ENCODE measurements around the gene SETD7. TPM values are rescaled to one million over a fixed set of nuclear protein-coding genes. Genes with fewer than 3 reads are reported as not detected.

The SETD7 gene
- total RNA-seq, 1 donor from 2014 or later, result 44.9 TPM

DNA sequence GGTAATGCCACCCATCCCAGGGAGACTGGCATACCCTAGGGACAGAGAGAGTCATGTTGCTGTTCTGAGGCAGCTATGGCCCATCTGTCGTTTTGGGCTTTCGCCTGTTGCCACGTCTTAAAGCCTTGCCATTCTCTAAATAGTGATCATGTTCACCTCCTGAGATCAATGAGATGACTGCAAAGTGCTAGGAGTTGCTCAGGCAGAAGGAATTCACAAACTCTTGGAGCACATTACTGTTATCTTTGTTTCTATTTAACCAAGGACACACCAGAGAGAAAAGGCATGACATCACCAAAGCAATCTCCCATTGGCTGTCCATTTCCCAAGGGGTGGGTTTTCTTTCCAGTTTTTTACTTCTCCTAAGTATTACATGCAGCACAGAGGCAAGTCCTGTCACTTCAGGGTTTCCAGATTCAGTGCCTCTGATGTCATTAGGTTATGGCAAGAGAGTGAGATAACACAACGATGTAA lies 37.1 kb upstream of the SETD7 start:
- ATAC-seq (peak; percentile 58), DNase-seq (no peak)
- Histone ChIP-seq H3K27ac (no peak overlapping the region), H3K4me3 (no peak overlapping the region), H3K4me1 (peaks cover 3% of the 10 kb centered on the region), H3K27me3 (no peaks in the 10 kb centered on the region), H3K36me3 (no peaks in the 10 kb centered on the region), H3K9me3 (no peaks in the 10 kb centered on the region)
- TF ChIP-seq, protein P1, sequence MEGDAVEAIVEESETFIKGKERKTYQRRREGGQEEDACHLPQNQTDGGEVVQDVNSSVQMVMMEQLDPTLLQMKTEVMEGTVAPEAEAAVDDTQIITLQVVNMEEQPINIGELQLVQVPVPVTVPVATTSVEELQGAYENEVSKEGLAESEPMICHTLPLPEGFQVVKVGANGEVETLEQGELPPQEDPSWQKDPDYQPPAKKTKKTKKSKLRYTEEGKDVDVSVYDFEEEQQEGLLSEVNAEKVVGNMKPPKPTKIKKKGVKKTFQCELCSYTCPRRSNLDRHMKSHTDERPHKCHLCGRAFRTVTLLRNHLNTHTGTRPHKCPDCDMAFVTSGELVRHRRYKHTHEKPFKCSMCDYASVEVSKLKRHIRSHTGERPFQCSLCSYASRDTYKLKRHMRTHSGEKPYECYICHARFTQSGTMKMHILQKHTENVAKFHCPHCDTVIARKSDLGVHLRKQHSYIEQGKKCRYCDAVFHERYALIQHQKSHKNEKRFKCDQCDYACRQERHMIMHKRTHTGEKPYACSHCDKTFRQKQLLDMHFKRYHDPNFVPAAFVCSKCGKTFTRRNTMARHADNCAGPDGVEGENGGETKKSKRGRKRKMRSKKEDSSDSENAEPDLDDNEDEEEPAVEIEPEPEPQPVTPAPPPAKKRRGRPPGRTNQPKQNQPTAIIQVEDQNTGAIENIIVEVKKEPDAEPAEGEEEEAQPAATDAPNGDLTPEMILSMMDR (IDR thresholded peaks at IDR 0.05), result no peak
- intact Hi-C loops (cut with DNase I), result no loop called here

DNA sequence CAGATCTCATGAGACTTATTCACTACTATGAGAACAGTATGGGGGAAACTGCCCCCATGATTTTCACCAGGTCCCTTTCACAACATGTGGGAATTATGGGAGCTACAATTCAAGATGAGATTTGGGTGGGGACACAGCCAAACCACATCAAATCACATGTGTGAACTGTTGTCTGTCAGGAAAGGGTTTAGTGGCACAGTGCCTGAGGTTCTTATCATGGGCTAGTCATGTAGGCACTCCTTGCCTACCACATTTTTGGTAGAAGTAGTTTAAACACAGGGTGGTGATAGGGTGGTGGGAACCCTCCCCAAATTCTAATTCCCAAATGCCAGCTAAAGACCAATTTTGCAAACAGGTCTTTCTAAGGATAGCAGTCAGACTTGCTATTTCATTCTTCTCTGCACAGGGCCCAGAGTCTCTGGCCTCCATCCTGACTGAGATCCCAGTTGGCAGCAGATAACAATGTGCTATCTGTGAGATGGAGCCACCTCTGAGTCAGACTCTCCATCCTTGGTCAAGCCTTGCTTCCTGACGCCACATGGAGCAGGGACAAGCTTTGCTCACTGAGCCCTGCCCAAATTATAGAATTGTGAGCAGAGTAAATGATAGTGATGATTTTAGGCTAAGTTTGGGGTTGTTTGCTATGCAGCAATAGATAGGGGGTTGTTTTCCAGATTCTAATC lies 33.5 kb upstream of the SETD7 start:
- no peaks in the 10 kb centered on the region for H3K4me1 ChIP-seq
- H3K27ac ChIP-seq, result no peak overlapping the region
- H3K9me3 ChIP-seq, result no peaks in the 10 kb centered on the region
- ATAC-seq (no peak), DNase-seq (no peak)
- intact Hi-C loops (cut with DNase I), result no loop called here
- no peaks in the 10 kb centered on the region for H3K36me3 ChIP-seq
- no peaks in the 10 kb centered on the region for H3K27me3 ChIP-seq
- H3K4me3 ChIP-seq, result no peak overlapping the region
- TF ChIP-seq, protein P1 (IDR thresholded peaks at IDR 0.05), result no peak

- Histone ChIP-seq H3K9me3 (no peaks in the 10 kb centered on the region), H3K27me3 (no peaks in the 10 kb centered on the region), H3K4me1 (no peaks in the 10 kb centered on the region), H3K27ac (no peak overlapping the region), H3K36me3 (no peaks in the 10 kb centered on the region), H3K4me3 (no peak overlapping the region)
- DNase-seq (no peak), ATAC-seq (no peak)
- TF ChIP-seq, protein P1 (IDR thresholded peaks at IDR 0.05), result no peak
- intact Hi-C loops (cut with DNase I), result no loop called here
Observed at GRCh38 chr4:139587446-139587845, 31.4 kb upstream of the SETD7 start.

GRCh38 chr4:139585473-139585872 lies 29.5 kb upstream of the SETD7 start:
- Histone ChIP-seq H3K4me1 (no peaks in the 10 kb centered on the region), H3K27me3 (no peaks in the 10 kb centered on the region), H3K36me3 (no peaks in the 10 kb centered on the region), H3K9me3 (no peaks in the 10 kb centered on the region), H3K4me3 (no peak overlapping the region), H3K27ac (no peak overlapping the region)
- intact Hi-C loops (cut with DNase I), result no loop called here
- DNase-seq (no peak), ATAC-seq (no peak)
- TF ChIP-seq, protein P1 (IDR thresholded peaks at IDR 0.05), result no peak

DNA sequence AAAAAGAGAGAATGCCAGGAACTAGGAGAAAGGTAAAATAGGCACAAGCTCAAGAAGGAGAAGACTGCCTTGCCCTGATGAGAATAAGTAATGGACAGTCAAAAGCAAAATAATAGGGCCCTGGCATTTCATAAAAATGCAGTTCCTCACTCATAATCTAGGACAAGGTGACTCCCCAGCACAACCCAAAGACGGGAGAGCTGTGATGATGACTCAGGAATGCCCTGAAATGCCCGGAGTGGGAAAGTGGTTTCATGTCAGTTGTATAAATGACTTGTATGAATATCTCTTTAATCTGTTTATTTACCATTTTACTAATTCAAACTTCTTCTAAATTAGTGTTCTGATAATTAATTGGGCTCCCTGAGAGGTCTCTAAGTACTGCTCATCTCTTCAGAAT lies 28.8 kb upstream of the SETD7 start:
- intact Hi-C loops (cut with DNase I), result no loop called here

More for the DNA sequence above, 28.8 kb upstream of the SETD7 start:
- no peaks in the 10 kb centered on the region for H3K9me3 ChIP-seq
- no peaks in the 10 kb centered on the region for H3K27me3 ChIP-seq
- H3K27ac ChIP-seq, result no peak overlapping the region
- no peaks in the 10 kb centered on the region for H3K4me1 ChIP-seq
- H3K4me3 ChIP-seq, result no peak overlapping the region
- TF ChIP-seq, protein P1 (IDR thresholded peaks at IDR 0.05), result no peak
- no peak for ATAC-seq
- no peak for DNase-seq
- H3K36me3 ChIP-seq, result no peaks in the 10 kb centered on the region
